Smooth muscle cell of the brain vasculature (primary cell): ENCODE results near the gene MAGEA12.
"Not testable (repeated sequence)": the region's sequence is repeated elsewhere in the genome, so short reads cannot be mapped to it uniquely, and the experiment has no call there.

Source experiments
- DNase-seq: peaks from one replicate; pipeline ENCODE4 v3.0.0-alpha.2; 2012; ENCODE audit warnings: low read depth, low spot score

MAGEA12 gene

DNA sequence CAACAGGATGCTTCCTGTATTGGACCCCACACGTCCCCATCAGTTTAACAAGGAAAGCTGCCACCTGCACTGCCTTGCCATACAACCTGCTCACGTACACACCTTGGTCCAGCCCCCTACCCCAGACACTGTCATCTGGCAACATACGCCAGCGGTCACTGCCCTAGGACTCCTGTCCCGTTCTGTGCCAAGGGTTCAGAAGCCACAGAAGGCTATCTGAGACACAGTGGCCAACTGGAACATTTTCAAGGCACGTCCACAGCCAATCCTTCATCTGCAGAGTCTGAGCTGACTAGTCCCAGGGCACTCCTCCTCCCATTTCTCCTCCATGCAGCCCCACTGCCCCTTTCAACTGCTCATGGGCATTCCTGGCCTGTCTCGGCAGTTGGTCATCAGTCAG lies 28.0 kb downstream of the MAGEA12 start:
- not testable (repeated sequence) for DNase-seq

GRCh38 chrX:152766562-152766961 lies 33.0 kb downstream of the MAGEA12 start:
- not testable (repeated sequence) for DNase-seq

GRCh38 chrX:152769549-152770289 lies 36.2 kb downstream of the MAGEA12 start, which contains the start of gene MAGEA6:
Gene MAGEA6, minus strand, starts transcription at chrX:152769689. Its CDS starts 2,039 bp downstream, at chrX:152767650.
- not testable (repeated sequence) for DNase-seq

DNA sequence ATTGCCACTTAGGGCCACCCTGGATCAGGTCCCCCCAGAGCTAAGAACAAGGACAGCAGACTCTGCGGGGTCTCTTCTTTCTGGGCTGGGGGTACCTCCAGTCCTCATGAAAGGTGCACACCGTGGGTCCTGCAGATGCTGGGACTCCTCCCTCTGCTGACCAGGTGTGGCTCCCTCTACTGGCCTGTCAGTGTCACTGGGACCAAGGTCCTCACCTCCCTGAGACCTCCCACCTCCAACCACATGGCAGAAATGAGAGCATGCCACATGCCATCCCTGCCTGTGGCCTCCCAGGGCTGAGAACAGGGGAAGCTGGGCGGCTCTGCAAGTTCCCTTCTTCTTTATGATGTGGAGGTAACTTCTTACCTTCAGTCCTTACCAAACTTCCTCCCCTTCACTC lies 53.5 kb downstream of the MAGEA12 start:
- DNase-seq = not testable (repeated sequence)
